Measurements from ENCODE around the gene CMC2.

The CMC2 gene

GRCh38 chr16:81006813-81007695 lies at the start of gene CMC2, which contains the start of gene CENPN:
Gene CMC2 (minus strand): TSS chr16:81006885. CDS start chr16:80997394, 9,491 bp downstream.
Gene CENPN (plus strand): TSS chr16:81007214. CDS start chr16:81011940, 4,726 bp downstream.
- peak within 1 kb of the TSS; percentile 100 for H3K27ac ChIP-seq (ENCODE audit: low read depth, low read length)
- H3K4me1 ChIP-seq (ENCODE audit: control insufficient read depth, insufficient read depth, low read length) = peaks cover 3% of the 10 kb centered on the region; the same call in 1 of the 2 replicates
- H3K27me3 ChIP-seq (ENCODE audit: control insufficient read depth, insufficient read depth, low read length) = no peaks in the 10 kb centered on the region
- no peaks in the 10 kb centered on the region for H3K9me3 ChIP-seq (ENCODE audit: control insufficient read depth, insufficient read depth, low read depth, low read length)
- H3K4me3 ChIP-seq (ENCODE audit: low read depth, low read length) = peak within 1 kb of the TSS; percentile 92
- H3K9ac ChIP-seq (ENCODE audit: low read length) = peak within 1 kb of the TSS; percentile 100
- peaks cover 19% of the 10 kb centered on the region for H3K36me3 ChIP-seq (ENCODE audit: control insufficient read depth, insufficient read depth, low read length)

- Histone ChIP-seq H3K27ac (ENCODE audit: low read depth, low read length) (no peak overlapping the region), H3K9me3 (ENCODE audit: control insufficient read depth, insufficient read depth, low read depth, low read length) (peaks cover 6% of the 10 kb centered on the region; the same call in 1 of the 2 replicates), H3K36me3 (ENCODE audit: control insufficient read depth, insufficient read depth, low read length) (no peaks in the 10 kb centered on the region), H3K4me3 (ENCODE audit: low read depth, low read length) (no peak overlapping the region), H3K9ac (ENCODE audit: low read length) (no peak overlapping the region), H3K4me1 (ENCODE audit: control insufficient read depth, insufficient read depth, low read length) (no peaks in the 10 kb centered on the region), H3K27me3 (ENCODE audit: control insufficient read depth, insufficient read depth, low read length) (no peaks in the 10 kb centered on the region)
Observed at GRCh38 chr16:81053761-81054160, 47.1 kb upstream of the CMC2 start.

GRCh38 chr16:81042821-81043220 lies 36.1 kb upstream of the CMC2 start:
- no peaks in the 10 kb centered on the region for H3K9me3 ChIP-seq (ENCODE audit: control insufficient read depth, insufficient read depth, low read depth, low read length)
- H3K36me3 ChIP-seq (ENCODE audit: control insufficient read depth, insufficient read depth, low read length) = peaks cover 76% of the 10 kb centered on the region
- H3K4me3 ChIP-seq (ENCODE audit: low read depth, low read length) = no peak overlapping the region
- no peaks in the 10 kb centered on the region for H3K4me1 ChIP-seq (ENCODE audit: control insufficient read depth, insufficient read depth, low read length)
- no peak overlapping the region for H3K27ac ChIP-seq (ENCODE audit: low read depth, low read length)
- no peak overlapping the region for H3K9ac ChIP-seq (ENCODE audit: low read length)
- no peaks in the 10 kb centered on the region for H3K27me3 ChIP-seq (ENCODE audit: control insufficient read depth, insufficient read depth, low read length)

- Histone ChIP-seq H3K27ac (ENCODE audit: low read depth, low read length) (no peak overlapping the region), H3K9me3 (ENCODE audit: control insufficient read depth, insufficient read depth, low read depth, low read length) (no peaks in the 10 kb centered on the region), H3K4me3 (ENCODE audit: low read depth, low read length) (no peak overlapping the region), H3K27me3 (ENCODE audit: control insufficient read depth, insufficient read depth, low read length) (no peaks in the 10 kb centered on the region), H3K36me3 (ENCODE audit: control insufficient read depth, insufficient read depth, low read length) (peaks cover 76% of the 10 kb centered on the region), H3K9ac (ENCODE audit: low read length) (no peak overlapping the region), H3K4me1 (ENCODE audit: control insufficient read depth, insufficient read depth, low read length) (peaks cover 7% of the 10 kb centered on the region)
Observed at GRCh38 chr16:81041696-81042095, 35.0 kb upstream of the CMC2 start.

GRCh38 chr16:81040842-81041241 lies 34.2 kb upstream of the CMC2 start:
- no peak overlapping the region for H3K9ac ChIP-seq (ENCODE audit: low read length)
- H3K27me3 ChIP-seq (ENCODE audit: control insufficient read depth, insufficient read depth, low read length) = no peaks in the 10 kb centered on the region
- peaks cover 9% of the 10 kb centered on the region for H3K4me1 ChIP-seq (ENCODE audit: control insufficient read depth, insufficient read depth, low read length)
- H3K4me3 ChIP-seq (ENCODE audit: low read depth, low read length) = no peak overlapping the region
- no peak overlapping the region for H3K27ac ChIP-seq (ENCODE audit: low read depth, low read length)
- no peaks in the 10 kb centered on the region for H3K9me3 ChIP-seq (ENCODE audit: control insufficient read depth, insufficient read depth, low read depth, low read length)
- peaks cover 76% of the 10 kb centered on the region for H3K36me3 ChIP-seq (ENCODE audit: control insufficient read depth, insufficient read depth, low read length)

- Histone ChIP-seq H3K9ac (ENCODE audit: low read length) (no peak overlapping the region), H3K27ac (ENCODE audit: low read depth, low read length) (no peak overlapping the region), H3K4me3 (ENCODE audit: low read depth, low read length) (no peak overlapping the region), H3K27me3 (ENCODE audit: control insufficient read depth, insufficient read depth, low read length) (no peaks in the 10 kb centered on the region), H3K9me3 (ENCODE audit: control insufficient read depth, insufficient read depth, low read depth, low read length) (no peaks in the 10 kb centered on the region), H3K4me1 (ENCODE audit: control insufficient read depth, insufficient read depth, low read length) (peaks cover 9% of the 10 kb centered on the region), H3K36me3 (ENCODE audit: control insufficient read depth, insufficient read depth, low read length) (peaks cover 68% of the 10 kb centered on the region)
Observed at GRCh38 chr16:81040131-81040530, 33.4 kb upstream of the CMC2 start.

GRCh38 chr16:81036751-81037350 lies 30.2 kb upstream of the CMC2 start:
- Histone ChIP-seq H3K36me3 (ENCODE audit: control insufficient read depth, insufficient read depth, low read length) (peaks cover 42% of the 10 kb centered on the region), H3K4me3 (ENCODE audit: low read depth, low read length) (peak overlapping the region; percentile 76), H3K27ac (ENCODE audit: low read depth, low read length) (no peak overlapping the region)

GRCh38 chr16:81035975-81036750 lies 29.5 kb upstream of the CMC2 start:
- peak overlapping the region; percentile 76 for H3K4me3 ChIP-seq (ENCODE audit: low read depth, low read length)
- H3K27ac ChIP-seq (ENCODE audit: low read depth, low read length) = no peak overlapping the region

More at GRCh38 chr16:81036751-81037350, 30.2 kb upstream of the CMC2 start:
- peaks cover 9% of the 10 kb centered on the region for H3K4me1 ChIP-seq (ENCODE audit: control insufficient read depth, insufficient read depth, low read length)
- peaks cover 6% of the 10 kb centered on the region for H3K9me3 ChIP-seq (ENCODE audit: control insufficient read depth, insufficient read depth, low read depth, low read length)
- H3K27me3 ChIP-seq (ENCODE audit: control insufficient read depth, insufficient read depth, low read length) = no peaks in the 10 kb centered on the region
- H3K9ac ChIP-seq (ENCODE audit: low read length) = peak overlapping the region; percentile 87

GRCh38 chr16:81035398-81035974 lies 28.8 kb upstream of the CMC2 start, which contains the start of gene ATMIN:
Gene ATMIN (plus strand): TSS chr16:81035842. CDS start chr16:81035871, 29 bp downstream.
- Histone ChIP-seq H3K27ac (ENCODE audit: low read depth, low read length) (no peak within 1 kb of the TSS), H3K27me3 (ENCODE audit: control insufficient read depth, insufficient read depth, low read length) (no peaks in the 10 kb centered on the region), H3K36me3 (ENCODE audit: control insufficient read depth, insufficient read depth, low read length) (peaks cover 28% of the 10 kb centered on the region), H3K4me1 (ENCODE audit: control insufficient read depth, insufficient read depth, low read length) (peaks cover 9% of the 10 kb centered on the region), H3K9me3 (ENCODE audit: control insufficient read depth, insufficient read depth, low read depth, low read length) (peaks cover 6% of the 10 kb centered on the region), H3K4me3 (ENCODE audit: low read depth, low read length) (peak within 1 kb of the TSS; percentile 76), H3K9ac (ENCODE audit: low read length) (peak within 1 kb of the TSS; percentile 87)

More at GRCh38 chr16:81035975-81036750, 29.5 kb upstream of the CMC2 start:
- H3K27me3 ChIP-seq (ENCODE audit: control insufficient read depth, insufficient read depth, low read length) = no peaks in the 10 kb centered on the region
- H3K36me3 ChIP-seq (ENCODE audit: control insufficient read depth, insufficient read depth, low read length) = peaks cover 35% of the 10 kb centered on the region
- peaks cover 6% of the 10 kb centered on the region for H3K9me3 ChIP-seq (ENCODE audit: control insufficient read depth, insufficient read depth, low read depth, low read length)
- H3K4me1 ChIP-seq (ENCODE audit: control insufficient read depth, insufficient read depth, low read length) = peaks cover 9% of the 10 kb centered on the region
- peak overlapping the region; percentile 87 for H3K9ac ChIP-seq (ENCODE audit: low read length)

GRCh38 chr16:81029930-81030604 lies 23.4 kb upstream of the CMC2 start:
- Histone ChIP-seq H3K9ac (ENCODE audit: low read length) (no peak overlapping the region), H3K36me3 (ENCODE audit: control insufficient read depth, insufficient read depth, low read length) (peaks cover 51% of the 10 kb centered on the region), H3K4me1 (ENCODE audit: control insufficient read depth, insufficient read depth, low read length) (no peaks in the 10 kb centered on the region), H3K9me3 (ENCODE audit: control insufficient read depth, insufficient read depth, low read depth, low read length) (peaks cover 6% of the 10 kb centered on the region), H3K4me3 (ENCODE audit: low read depth, low read length) (no peak overlapping the region), H3K27ac (ENCODE audit: low read depth, low read length) (no peak overlapping the region), H3K27me3 (ENCODE audit: control insufficient read depth, insufficient read depth, low read length) (no peaks in the 10 kb centered on the region)

All from HUES6 (cell line).